ENCODE measurements around the gene SFT2D2.

SFT2D2 gene

GRCh38 chr1:168266644-168267186 is 40.9 kb downstream of the SFT2D2 start:
- DNase-seq (ENCODE audit: low spot score): no peak

DNA sequence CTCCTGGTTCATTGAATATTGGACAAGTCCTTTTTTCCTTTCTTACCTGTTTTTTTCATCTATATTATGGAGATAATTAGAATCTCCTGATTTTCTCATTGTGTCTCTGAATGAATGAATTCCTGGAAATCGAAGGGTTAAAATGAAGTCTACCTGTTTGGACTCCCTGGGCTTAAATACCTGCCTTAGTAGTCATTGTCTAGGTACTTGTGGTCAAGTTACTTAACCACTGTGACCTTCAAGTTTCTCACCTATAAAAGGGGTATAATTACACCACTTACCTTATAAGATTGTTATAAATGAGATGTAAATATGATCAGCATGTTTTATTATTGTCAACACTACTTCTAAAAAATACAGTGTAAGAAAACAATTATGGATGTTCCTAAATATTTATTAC is 45.8 kb downstream of the SFT2D2 start:
- DNase-seq (ENCODE audit: low spot score): no peak

GRCh38 chr1:168273575-168273974 is 47.8 kb downstream of the SFT2D2 start:
- no peak for DNase-seq (ENCODE audit: low spot score)

DNA sequence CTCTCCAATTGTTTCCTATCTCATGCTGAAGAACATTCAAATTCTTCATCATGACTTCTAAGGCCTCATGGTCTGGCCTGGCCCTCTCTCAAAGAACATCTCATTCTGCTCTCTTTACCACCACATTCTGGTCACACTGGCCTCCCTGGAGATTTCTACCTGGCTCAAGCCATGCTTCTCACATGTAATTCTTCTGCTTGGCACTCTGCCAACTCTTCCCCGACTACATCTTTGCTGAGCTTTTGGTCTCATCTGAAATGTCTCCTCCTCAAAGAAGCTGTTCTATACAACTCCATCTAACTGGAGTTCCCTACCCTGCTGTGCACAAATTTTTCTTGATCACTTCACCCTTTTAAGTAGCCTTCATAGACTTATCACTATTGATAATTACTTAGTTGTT is 53.4 kb downstream of the SFT2D2 start:
- DNase-seq (ENCODE audit: low spot score): no peak

DNA sequence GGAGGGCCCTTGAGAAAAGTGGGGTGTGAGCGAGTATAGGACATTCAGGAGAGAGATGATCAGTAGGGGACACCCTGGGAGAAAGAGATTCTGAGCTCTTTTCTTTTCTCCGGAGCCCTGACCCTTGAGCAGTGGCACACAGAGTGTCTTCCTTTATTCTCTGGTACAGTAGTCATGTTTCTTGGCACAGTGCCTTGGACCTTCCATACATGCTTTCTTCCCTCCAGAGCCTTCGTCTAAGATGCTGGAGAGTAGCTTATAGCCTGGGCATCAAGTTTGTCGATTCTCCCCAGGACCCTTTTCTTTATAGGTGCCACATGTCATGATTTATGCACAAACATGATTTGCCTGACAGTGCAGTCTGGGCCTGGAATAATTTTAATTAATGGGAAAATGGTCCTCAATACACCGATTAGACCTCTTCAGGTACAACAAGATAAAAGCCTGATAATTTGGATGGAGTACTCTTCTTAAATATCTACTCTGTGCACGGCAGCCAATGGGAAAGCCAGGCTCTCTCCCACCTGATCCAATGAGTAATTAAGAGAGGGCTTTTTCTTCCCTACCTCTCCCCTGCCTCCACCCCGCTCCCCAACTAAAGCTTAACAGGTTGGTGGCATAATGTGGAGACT is 54.6 kb downstream of the SFT2D2 start, which contains the start of gene TBX19:
TSS of gene TBX19 (plus strand) at position 582 of the 632 bp plus-strand sequence. CDS start 214 bp downstream, outside the sequence.
- DNase-seq (ENCODE audit: low spot score): no peak

DNA sequence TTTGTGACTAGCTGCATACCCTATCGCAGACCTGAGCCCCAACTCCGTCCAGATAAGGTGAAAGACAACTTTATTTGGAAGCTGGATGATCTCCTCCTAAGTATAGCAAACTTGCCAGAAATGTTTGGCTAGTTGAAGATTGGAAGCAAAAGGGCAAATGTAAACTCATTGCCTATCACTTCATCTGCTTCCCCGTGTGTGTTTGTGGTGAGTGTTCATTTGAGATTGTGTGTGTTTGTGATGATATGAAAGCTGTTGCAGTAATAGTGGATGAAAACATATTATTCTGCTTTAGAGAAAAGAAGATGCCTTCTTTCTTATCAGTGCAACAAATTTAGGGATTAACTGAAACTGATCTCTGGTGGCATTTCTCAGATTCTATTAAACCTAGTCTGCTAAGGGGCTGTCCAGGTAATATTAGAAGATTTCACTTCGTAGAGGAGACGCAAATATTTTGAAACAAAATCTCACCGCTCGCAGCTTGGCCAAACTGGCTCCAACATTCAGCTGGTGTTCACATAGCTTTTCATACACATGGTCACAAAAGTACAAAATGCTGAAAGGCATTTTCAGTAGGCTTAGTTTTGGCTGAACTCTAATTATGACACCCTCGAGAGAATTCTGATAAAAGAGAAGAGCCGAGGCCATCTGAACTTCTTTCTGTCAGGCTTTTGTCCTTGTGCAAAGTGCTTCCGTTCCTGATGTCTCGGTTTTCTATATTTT is 56.0 kb downstream of the SFT2D2 start:
- no peak for DNase-seq (ENCODE audit: low spot score)

GRCh38 chr1:168285521-168285790 is 59.7 kb downstream of the SFT2D2 start:
- DNase-seq (ENCODE audit: low spot score): no peak

DNA sequence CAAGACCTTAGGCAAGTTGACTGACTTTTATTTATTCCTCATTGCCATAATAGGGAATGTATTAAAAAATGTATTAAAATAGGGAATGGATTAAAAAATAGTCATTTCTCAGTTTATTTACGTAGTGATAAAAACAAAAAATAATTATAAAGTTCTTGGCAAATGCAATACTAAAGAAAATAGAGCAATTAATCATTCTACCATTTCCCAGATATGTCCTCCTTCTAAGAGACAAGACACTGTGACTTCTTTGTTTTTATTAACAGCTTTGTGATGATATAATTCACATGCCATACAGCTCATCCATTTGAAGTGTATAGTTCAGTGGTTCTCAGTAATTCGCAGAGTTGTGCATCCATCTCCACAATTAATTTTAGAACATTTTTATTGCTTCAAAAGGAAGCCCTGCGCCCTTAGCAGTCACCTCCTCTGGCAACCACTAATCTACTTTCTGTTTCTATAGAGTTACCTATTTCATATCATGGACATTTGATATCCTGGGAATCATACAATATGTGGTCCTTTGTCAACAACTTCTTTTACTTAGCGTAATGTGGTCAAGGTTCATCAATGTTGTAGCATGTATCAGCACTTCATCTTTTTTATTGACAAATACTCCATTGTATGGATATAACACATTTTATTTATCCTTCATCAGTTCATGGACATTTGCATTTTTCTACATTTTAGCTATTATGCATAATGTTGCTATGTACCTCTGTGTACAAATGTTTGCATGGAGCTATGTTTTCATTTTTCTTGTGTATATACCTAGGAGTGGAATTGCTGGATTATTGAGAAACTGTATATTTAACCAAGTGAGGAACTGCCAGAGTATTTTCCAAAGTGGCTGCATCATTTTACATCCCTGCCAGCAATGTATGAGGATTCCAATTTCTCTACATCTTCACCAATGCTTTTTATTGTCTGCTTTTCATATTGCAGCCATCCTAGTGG is 60.4 kb downstream of the SFT2D2 start:
- DNase-seq (ENCODE audit: low spot score): no peak

- DNase-seq (ENCODE audit: low spot score): no peak
Measured at GRCh38 chr1:168287237-168287664, 61.4 kb downstream of the SFT2D2 start.

DNA sequence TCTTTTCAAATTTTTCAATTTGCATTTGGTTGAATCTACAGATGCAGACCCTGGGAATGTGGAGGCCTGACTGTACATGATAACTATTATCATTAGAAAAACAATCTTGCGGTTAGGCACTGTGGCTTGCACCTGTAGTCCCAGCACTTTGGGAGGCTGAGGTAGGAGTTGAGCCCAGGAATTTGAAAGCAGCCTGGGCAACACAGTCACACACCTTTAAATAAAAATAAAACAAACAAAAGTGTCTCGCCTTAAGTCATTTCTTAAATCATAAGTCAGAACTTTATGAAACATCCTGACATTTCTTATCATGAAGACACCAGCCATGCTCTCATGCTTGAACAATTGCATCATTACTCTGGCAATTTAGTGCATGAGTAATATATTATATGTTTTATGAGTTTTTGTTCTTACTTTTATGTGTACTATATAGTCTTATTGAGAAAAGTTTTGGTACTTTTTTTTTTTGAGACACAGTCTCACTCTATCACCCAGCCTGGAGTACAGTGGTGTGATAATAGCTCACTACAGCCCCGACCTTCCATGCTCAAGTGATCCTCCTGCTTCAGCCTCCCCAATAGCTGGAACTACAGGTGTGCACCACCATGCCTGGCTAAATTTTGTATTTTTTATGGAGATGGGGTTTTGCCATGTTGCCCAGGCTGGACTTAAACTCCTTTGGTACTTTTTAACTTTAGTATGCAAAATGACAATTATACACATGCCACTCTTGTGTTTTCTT is 62.7 kb downstream of the SFT2D2 start:
- DNase-seq (ENCODE audit: low spot score): no peak

GRCh38 chr1:168291222-168291837 is 65.5 kb downstream of the SFT2D2 start:
- no peak for DNase-seq (ENCODE audit: low spot score)

DNA sequence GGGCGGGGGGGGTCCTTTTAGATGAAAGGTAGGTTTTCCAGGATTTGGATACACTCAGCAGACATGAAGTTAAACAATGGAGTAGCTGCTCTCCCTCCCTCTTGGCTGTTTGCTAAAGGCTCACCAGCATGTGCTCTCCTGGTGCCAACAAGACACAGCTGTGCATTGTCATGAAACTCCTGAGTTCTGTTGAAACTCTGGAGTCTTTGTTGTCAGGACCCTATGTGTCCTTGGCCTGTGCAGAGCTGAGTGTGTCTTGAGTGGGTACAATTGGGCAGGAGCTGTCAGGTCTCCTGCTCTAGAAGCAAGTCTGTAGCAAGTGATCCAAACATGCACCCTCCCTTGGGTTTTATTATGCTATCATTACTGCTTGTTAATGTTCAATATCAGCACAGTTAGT is 67.6 kb downstream of the SFT2D2 start:
- no peak for DNase-seq (ENCODE audit: low spot score)

DNA sequence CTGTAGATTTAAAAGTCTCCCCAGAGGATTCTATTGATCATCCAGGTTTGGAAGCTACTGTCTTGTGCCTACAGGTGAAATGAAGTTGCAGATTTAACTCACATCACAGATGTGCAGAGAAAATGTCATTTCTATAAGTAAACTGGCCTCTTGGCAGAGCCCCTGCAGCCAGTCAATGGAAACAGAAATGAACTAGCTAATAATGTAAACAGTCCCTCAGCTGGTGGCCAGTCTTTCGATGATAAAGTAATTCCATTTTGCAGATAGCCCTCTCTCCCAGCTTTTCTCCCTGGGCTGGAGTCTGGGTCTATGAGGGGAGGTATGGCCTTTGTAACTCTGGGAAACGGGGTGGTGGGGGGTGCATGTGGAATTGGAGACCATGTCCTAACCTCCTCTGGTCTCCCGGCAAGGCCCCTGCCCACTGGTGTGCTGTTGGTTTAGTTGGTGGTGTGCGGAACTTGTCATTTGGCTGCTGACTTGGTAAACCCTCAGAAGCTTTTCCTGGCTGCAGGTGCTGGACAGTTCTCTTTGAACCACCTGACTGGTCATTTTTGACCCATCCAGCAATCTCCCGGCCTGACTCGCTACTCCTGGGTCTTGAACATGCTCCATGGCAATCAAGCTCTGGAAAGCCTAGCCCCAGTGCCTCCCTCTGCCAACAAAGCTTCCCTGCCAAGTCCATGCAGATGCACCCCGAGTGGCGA is 69.8 kb downstream of the SFT2D2 start:
- DNase-seq (ENCODE audit: low spot score): no peak

DNA sequence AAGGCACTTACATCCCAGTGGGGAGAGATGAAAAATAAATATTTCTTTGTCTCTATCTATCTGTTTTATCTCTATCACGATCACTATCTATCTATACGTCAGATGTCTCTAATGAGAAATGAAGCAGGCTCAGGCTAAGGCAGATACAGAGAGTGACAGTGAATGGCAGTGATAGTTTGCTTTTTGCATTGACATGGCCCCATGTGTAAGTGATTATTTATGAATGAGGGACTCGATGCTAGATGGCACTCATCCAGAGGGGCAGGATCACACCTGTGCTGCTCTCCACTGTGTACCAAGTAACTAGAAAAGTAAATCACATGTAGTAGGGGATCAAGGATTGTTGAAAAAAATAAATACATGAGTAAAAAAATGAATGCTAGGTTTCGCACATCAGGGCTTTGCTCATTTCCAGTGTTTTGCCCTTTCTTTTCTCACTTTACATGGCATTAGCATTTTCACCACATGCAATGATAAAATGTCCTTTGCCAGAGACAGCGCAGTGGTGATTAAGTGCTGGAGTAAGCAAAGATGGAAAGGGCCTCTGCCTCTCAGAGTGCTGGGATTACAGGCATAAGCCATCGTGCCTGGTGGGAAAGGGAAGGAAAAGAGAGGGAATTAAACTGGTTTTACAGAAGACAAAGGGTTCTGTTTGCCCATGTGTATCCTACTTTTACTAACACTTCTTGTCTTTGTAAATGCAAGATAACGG is 71.4 kb downstream of the SFT2D2 start:
- DNase-seq (ENCODE audit: low spot score): no peak

DNA sequence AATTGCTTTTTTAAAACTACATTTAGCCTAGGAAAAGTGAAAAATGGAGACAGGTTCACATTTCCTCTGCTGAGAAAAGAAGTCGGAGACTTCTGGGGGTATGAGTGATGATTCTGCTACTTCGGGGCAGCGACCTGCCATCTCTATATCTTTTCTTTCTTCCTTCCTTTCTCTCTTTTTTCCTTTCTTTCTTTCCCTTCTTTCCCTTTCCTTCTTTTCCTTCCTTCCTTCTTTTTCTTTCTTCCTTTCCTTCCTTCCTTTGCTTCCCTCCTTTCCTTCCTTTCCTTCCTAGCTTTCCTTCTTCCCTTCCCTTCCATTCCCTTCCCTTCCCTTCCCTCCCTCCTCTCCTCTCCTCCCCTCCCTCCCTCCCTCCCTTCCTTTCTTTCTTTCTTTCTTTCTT is 72.6 kb downstream of the SFT2D2 start:
- no peak for DNase-seq (ENCODE audit: low spot score)

DNA sequence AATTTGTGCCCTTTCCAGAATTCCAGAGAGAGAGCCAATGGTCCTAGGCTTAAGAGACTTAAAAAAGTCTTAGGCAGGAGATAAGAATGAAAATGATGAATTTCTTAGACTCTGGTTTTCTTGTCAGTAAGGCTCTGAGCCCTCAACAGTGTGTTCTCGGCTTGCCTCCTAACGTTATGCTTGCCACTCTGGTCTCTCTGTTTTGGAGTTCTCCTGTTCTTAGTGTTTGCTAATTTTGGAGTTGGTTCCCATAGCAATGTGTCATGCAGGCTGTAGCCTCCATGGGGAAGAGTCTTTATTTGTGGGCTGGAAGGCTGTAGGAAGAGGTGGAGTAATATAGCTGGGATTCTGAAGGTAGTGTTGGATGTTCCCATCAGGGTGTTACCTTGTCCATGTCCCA is 74.8 kb downstream of the SFT2D2 start:
- no peak for DNase-seq (ENCODE audit: low spot score)

DNA sequence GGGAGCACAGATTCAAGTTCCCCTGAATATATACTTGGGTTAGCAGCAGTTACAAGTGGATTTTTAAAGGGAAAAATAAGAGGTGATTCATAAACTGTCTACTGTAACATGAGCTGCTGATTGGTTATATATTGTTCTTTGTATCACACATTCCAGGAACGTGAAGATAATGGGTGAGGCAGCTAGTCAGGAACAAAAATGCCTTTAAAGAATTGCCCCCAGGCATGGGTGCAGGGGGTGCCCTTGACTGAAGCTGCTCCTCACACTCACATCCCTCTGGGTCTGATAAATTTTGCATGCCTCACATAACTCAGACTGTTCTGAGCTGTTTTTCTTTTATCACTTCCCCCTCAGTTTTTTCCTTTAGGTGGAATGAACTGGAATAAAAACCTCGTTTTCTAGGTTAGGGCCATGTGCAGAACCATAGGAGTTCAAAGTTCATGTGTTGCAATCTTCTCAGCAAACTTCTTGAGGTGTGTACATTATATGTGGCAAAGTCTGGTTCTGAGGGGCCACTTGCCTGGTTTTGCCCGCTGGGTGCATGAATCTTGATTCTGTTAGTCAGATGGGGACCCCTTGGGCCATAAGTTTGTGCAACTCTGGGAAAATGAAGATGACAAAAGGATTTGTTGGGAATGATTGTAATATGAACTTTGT is 76.0 kb downstream of the SFT2D2 start:
- no peak for DNase-seq (ENCODE audit: low spot score)

All from CD4-positive, alpha-beta T cell treated with Interleukin-2 at 100 ng/mL for 4 hours (primary cell).